Progenitor cell of endocrine pancreas (in vitro differentiated cells): Measurements from ENCODE around the gene GPR176. TPM values are rescaled to one million over a fixed set of nuclear protein-coding genes. Genes with fewer than 3 reads are reported as not detected.

ENCODE experiments used
- DNase-seq: peaks from one replicate; pipeline ENCODE4 v3.0.0; 2021; ENCODE audit warnings: low spot score; ENCODE audit not compliant: unreplicated experiment
- H3K27ac Mint-ChIP-seq: 2 replicates; pipeline ENCODE4 v1.8.0; 2021; ENCODE audit warnings: mild to moderate bottlenecking, moderate library complexity, mixed read lengths
- H3K27me3 Mint-ChIP-seq: 2 replicates; pipeline ENCODE4 v1.8.0; 2021; ENCODE audit warnings: mixed read lengths
- H3K36me3 Mint-ChIP-seq: 2 replicates; pipeline ENCODE4 v1.8.0; 2022; ENCODE audit warnings: mixed read lengths; ENCODE audit not compliant: insufficient read depth
- H3K4me1 Mint-ChIP-seq: 2 replicates; pipeline ENCODE4 v1.8.0; 2021; ENCODE audit warnings: low read depth, mixed read lengths
- H3K4me3 Mint-ChIP-seq: 2 replicates; pipeline ENCODE4 v1.8.0; 2021; ENCODE audit warnings: low read depth, mild to moderate bottlenecking, moderate library complexity, mixed read lengths
- H3K9me3 Mint-ChIP-seq: 2 replicates; pipeline ENCODE4 v1.8.0; 2021; ENCODE audit warnings: low read depth, mixed read lengths
- CTCF ChIP-seq: fragments of 200-600 bp; sonication (generic); IDR thresholded peaks from one replicate; pipeline ENCODE4 v1.5.0; 2021; ENCODE audit warnings: antibody characterized with exemption, mild to moderate bottlenecking; ENCODE audit not compliant: unreplicated experiment
- total RNA-seq: library from RNA; stranded (reverse); gene quantifications from 2 replicates; pipeline ENCODE4 v1.2.1, GENCODE V29; 2021

GPR176 gene
- total RNA-seq, 1 donor from 2014 or later: 1.0 TPM

DNA sequence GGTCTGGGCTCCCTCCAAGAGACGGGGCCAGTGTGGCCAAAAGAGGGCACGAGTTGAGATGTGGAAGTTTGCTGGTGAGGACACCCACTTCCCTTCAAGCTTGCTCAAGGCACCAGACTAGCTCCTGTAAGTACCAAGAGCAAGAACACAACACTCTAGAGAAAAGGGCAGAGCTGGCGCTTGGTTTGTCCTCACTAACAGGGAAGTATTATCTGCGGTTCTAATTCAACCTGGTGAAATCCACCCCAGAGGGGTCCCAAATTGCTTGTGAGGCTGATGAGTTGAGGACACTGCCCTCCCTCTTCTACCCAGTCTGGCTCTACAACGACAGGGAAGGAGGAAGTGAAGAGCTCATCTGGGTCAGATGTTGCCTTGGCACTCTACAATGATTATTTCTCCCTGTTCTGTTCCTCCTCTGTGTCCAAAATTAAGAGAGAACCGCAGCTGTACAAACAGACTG, 120.5 kb downstream of the GPR176 start:
- peaks cover 8% of the 10 kb centered on the region for H3K4me1 Mint-ChIP-seq
- no peak for DNase-seq
- H3K4me3 Mint-ChIP-seq: no peak overlapping the region
- no peaks in the 10 kb centered on the region for H3K9me3 Mint-ChIP-seq
- no peak overlapping the region for H3K27ac Mint-ChIP-seq
- peaks cover 7% of the 10 kb centered on the region for H3K27me3 Mint-ChIP-seq
- TF ChIP-seq CTCF: no peak
- H3K36me3 Mint-ChIP-seq: no peaks in the 10 kb centered on the region

GRCh38 chr15:39798382-39798781, 121.7 kb downstream of the GPR176 start:
- no peaks in the 10 kb centered on the region for H3K9me3 Mint-ChIP-seq
- no peak overlapping the region for H3K27ac Mint-ChIP-seq
- H3K36me3 Mint-ChIP-seq: no peaks in the 10 kb centered on the region
- peaks cover 7% of the 10 kb centered on the region for H3K27me3 Mint-ChIP-seq
- DNase-seq: no peak
- no peak for TF ChIP-seq CTCF
- H3K4me3 Mint-ChIP-seq: no peak overlapping the region
- H3K4me1 Mint-ChIP-seq: peaks cover 6% of the 10 kb centered on the region

DNA sequence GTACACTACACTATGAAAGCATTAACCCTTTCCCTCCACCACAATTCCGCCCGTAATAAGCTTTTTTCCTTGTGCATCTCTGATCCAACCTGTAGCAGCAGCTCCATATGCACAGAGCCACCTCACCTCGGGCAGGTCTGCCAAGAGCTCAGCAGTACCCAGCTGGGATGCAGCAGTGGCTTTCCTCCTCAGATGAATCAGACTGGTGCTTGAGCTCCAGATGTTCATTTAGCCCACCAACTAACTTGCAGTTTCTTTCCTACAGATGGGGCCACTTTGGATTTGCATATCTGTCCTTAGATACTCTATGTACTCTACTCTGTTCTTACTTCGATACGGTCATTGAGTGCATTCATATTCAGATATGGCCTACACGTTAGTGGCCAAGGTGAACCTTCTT, 122.7 kb downstream of the GPR176 start:
- Mint-ChIP-seq H3K27me3 (peaks cover 7% of the 10 kb centered on the region), H3K9me3 (no peaks in the 10 kb centered on the region), H3K4me3 (no peak overlapping the region), H3K4me1 (peaks cover 6% of the 10 kb centered on the region), H3K36me3 (no peaks in the 10 kb centered on the region), H3K27ac (no peak overlapping the region)
- no peak for DNase-seq
- TF ChIP-seq CTCF: no peak

DNA sequence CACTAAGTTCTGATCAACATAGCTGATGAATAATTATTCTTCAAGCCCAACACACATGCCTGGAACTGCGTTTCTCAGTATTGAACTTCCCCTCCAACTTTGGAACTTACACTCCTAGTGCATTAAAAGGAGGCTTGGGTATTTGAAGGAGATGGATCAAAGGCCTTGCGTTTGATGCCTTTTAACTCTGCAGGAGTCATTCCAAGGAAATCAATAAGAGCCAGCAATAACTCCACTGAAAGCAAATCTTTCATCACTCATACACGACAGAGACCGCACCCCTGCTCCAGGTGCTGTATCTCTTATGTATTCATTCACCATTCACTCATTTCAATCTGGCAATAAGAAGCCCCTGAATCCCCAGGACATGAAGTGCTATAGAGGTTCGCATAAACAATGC, 123.5 kb downstream of the GPR176 start:
- Mint-ChIP-seq H3K9me3 (no peaks in the 10 kb centered on the region), H3K27me3 (peaks cover 7% of the 10 kb centered on the region), H3K4me1 (peaks cover 6% of the 10 kb centered on the region), H3K27ac (no peak overlapping the region), H3K36me3 (no peaks in the 10 kb centered on the region), H3K4me3 (no peak overlapping the region)
- no peak for TF ChIP-seq CTCF
- DNase-seq: no peak

GRCh38 chr15:39795486-39795885, 124.6 kb downstream of the GPR176 start:
- no peaks in the 10 kb centered on the region for H3K36me3 Mint-ChIP-seq
- H3K4me1 Mint-ChIP-seq: peaks cover 6% of the 10 kb centered on the region
- no peak overlapping the region for H3K27ac Mint-ChIP-seq
- TF ChIP-seq CTCF: no peak
- no peak for DNase-seq
- peaks cover 7% of the 10 kb centered on the region for H3K27me3 Mint-ChIP-seq
- H3K4me3 Mint-ChIP-seq: no peak overlapping the region
- no peaks in the 10 kb centered on the region for H3K9me3 Mint-ChIP-seq
